HL-60/S4 (cell line): Measurements from ENCODE around the gene ACE.
"Not testable (repeated sequence)": the region's sequence is repeated elsewhere in the genome, so short reads cannot be mapped to it uniquely, and the experiment has no call there.

ENCODE experiments used
- in situ Hi-C: fragments of 300-500 bp; cut with MboI; formaldehyde crosslinking; loops from 2 replicates; pipeline ENCODE4 v1.14.3; 2022; ENCODE audit warnings: low sequenced_read_pairs

Gene ACE

DNA sequence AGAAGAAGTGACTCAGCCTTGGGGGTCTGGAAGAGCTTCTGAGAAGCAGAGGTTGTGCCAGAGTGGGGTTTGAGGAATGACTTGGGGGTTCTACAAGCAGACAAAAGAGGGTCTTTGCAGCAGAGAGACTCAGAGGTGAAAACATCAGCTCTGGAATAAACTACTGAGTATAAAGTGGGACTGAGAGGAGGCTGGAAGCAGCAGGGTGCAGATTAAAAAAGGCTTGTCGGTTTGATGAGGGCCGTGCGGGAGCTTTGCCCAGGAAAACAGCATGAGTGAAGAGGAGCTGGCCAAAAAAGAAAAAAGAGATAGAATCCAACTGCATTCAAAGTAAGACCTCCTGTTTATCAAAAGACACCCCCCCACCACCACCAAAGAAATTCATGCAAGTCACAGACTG lies 13.1 kb upstream of the ACE start:
- in situ Hi-C loops = no loop called here

DNA sequence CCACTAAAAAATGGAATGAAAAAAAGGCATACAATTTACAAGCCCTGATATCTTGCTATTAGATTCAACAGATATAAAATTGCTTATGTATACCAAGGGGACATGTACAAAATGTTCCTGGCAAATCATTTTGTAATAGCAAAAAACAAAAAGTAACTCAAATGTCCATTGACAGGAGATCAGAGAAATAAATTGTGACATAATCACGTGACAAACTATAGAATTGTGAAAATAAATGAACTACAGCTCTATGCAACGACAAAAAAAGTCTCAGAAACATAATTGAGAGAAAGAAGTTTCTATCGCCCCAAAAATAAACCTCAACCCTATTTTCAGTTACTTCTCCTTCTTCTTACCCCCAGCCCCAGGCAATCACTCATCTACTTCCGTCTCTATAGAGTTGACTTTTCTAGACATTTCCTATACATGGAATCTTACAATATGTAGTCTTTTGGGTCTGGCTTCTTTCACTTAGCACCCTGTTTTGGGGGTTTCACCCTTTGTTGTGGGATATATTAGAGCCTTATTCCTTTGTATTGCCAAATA lies 12.1 kb upstream of the ACE start:
- in situ Hi-C loops = no loop called here

DNA sequence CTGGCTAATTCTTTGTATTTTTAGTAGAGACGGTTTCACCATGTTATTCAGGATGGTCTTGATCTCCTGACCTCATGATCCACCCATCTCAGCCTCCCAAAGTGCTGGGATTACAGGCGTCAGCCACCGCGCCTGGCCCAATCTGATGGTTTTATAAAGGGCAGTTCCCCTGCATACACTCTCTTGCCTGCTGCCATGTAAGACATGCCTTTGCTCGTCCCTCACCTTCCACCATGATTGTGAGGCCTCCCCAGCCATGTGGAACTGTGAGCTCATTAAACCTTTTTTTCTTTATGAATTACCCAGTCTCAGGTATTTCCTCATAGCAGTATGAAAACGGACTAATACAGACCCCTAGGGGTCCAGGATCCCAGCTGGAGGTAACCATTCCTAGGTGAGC lies 8.8 kb upstream of the ACE start:
- in situ Hi-C loops = not testable (repeated sequence)

DNA sequence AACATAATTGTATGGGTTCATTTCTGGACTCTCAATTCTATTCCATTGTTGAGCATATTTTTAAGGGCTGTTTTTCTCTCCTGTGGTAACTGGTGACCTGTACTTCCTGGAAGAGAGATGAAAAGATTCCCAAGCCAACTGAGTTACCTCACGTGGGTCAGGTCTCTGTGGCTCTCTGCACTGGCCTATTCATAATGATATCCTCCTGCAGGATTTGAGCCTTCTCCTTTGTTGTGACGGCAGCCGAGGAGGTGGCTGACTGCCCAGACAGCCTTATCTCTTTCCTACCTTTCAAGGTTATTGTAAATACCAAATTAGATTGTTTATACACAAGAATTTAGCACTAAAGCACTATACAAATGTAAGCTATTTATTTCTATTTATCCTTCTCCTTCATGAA lies 2.7 kb upstream of the ACE start:
- in situ Hi-C loops = no loop called here

DNA sequence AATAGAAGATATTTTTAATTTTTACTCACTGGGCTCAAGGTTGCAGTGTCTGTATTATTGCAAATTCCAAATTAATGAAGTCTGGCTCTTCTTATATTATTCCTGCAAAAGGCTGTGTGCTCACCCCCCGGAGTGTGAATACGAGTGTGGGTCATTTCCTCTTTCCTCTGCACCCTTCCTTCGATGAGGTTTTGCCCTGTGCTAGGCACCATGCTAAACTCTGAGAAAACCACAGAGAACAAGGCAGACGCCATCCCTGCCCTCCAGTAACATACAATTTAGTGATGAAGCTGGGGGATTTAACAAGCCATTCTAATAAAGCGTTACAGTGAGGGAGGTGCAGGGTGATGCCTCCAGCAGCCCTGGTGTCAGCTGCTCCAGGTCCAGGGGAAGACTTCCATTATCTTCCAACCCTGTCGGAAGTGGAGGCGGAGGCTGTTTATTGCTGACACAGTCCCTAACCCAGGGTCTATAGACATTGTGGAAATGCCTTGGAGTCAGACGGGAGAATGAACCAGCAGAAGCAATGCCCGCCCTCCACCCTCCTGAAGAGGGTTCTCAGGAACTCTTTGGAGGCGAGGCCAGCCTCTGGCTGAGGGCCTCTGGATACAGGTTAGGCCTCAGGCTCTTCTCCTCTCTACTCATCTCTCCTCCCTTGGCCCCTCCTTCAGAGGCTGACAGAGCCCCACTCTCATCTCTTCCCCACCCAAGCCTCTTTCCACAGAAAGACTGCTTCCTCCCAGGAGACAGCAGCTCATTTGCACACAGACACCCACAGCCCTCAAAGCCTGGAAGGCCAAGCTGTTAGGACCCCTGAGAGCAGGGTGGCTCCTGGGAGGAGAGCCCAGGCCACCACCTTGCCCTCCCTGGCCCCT lies 2.0 kb upstream of the ACE start:
- in situ Hi-C loops = no loop called here

DNA sequence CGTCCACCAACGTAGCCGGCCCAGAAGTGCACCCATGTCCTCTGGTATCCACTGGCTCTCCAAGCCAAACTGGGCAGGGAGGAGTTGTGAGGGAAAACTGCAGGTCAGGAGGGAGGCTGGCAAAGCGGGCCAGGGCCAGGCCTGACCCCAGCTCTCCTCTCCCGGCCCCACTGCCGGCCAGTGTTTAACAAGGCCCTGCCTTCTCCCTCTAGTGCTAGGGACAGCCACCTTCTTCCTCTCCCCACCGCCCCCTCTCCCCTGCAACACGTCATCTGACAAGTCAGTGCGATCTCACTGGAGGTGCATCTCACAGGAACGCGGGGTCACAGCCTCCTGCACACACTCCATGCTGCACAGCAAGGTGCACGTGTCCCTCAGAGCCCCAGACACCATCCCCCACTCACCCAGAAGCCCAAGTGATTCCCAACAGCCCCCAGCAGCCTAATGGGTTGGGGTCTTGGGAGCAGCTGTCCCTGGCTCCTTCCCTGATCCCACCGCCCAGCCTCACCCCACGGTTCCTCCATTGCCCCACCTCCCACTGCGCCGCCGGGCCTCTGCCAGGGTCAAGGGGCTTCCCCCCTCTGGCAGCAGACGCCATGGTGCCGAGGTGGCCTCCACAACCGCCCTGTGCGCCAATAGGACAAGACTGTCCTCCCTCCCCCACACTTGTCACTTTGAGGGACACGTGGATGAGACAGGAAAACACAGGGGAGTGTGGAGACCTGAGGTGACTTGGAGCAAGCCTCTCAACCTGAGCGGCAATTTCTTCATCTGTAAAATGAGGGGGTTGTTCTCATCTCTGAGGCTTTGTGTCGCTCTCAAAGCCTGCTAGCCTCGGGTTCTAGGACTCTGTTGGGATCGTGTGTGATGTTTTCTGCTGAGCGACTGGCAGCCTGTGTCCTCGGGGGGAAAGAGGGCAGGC lies 1.1 kb upstream of the ACE start:
- in situ Hi-C loops = no loop called here

DNA sequence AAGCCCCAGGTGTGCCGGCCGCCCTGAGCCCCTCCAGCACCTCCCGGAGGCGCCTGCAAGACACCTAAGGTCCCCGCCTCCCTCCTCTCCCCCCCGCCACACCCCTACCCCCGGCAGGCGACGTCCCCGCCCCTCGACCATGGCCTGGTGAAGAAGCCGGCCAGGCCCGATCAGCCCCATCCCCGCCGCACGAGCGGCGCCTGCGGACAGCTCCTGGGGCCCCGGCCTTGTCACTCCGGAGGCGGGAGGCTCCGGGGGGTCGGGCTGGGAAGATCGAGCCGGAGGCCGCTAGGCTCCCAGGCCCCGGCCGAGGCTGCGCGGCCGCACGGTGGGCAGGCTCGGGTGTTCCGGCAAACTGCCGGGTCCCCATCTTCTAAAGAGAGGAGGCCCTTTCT lies 405 bp upstream of the ACE start:
- in situ Hi-C loops = no loop called here

DNA sequence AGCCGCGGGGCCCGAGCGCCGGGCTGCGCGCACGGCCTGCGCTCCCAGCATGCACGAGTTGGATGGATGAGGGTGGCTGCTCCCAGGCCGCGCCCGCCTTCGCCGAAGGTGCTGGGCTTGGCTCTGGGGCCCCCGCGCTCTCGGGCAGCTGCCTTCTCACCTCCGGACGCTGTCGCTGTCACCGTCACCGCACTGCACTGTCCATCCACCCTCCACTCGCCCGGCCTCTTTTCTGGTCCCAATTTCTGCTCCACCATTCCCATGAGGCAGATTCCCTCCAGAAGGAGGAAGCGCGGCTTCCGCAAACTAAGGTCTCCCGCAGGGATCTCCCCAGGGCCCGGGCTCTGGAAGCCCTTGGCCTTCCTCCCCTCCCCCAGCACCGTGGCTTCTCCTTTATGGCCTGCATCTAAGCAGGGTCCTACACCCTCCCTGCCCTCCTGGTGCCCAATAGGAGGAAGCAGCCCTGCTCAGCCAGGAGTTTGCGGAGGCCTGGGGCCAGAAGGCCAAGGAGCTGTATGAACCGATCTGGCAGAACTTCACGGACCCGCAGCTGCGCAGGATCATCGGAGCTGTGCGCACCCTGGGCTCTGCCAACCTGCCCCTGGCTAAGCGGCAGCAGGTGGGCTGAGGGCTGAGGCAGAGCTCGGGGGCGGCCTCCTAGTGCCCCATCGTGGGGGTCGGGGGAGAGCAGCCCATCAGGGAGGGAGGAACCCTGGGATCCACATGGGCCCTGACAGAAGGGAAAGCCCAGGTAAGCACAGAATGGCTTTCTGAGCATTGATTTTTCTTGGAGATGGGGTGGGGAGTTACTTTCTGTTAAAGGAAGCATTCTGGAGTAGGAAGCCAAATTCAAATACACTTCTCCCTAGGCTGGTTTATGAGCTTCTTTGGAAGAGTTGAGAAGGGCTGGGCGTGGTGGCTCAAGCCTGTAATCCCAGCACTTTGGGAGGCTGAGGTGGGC lies 899 bp downstream of the ACE start:
- in situ Hi-C loops = no loop called here

DNA sequence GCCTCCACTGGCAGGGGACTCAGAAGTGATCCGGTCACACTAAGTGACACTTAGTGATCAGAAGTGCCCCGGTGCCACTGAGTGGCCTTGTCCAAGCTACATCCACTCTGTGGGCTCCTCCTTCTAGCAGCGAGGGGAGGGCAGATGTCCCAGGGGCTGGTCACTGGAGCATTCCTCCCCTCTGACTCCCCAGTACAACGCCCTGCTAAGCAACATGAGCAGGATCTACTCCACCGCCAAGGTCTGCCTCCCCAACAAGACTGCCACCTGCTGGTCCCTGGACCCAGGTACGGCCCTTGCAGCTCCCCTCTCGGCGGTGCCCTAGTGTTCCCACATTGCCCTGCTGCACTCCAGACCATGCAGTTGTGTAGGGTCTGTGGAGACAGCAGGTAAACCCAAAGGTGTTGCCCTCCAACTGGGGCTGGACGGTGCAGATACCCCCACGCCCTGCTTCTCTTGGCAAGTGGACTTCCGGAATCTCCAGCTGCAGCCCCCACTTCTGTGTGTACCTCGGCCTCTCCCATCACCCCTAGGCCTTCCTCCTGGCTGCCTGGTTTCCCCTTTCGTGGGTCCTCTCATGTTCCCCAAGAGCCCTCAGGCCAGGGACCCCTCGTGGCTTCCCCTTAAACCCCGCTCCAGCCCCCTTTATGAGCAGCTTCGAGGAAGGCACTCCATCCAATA lies 2.1 kb downstream of the ACE start:
- in situ Hi-C loops = no loop called here

DNA sequence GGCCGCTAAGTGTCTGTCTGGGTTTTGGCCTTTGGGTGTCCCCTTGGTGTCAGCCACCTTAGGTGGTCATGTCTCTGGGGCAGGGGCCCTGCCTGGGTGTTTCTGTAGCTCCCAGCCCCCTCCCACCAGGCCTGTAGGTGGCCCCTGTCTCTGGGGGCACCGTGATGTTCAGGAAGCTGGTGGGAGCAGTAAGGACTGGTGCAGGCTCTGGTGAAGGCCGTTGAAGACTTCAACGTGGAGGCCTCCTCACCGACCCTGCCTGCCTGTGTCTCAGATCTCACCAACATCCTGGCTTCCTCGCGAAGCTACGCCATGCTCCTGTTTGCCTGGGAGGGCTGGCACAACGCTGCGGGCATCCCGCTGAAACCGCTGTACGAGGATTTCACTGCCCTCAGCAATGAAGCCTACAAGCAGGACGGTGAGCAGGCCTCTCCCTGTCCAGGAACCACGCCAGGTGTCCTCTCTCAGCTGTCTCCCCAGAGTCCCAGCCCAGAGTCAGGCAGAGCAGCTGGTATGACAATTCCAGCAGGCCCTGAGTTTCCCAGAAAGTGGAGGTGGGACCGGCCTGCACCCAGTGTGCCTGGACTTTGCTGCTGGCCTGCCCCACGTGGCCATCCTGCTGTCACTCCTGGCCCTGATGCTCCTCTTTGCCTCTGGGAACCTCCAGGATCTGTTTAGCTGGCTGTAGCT lies 2.8 kb downstream of the ACE start:
- in situ Hi-C loops = no loop called here

DNA sequence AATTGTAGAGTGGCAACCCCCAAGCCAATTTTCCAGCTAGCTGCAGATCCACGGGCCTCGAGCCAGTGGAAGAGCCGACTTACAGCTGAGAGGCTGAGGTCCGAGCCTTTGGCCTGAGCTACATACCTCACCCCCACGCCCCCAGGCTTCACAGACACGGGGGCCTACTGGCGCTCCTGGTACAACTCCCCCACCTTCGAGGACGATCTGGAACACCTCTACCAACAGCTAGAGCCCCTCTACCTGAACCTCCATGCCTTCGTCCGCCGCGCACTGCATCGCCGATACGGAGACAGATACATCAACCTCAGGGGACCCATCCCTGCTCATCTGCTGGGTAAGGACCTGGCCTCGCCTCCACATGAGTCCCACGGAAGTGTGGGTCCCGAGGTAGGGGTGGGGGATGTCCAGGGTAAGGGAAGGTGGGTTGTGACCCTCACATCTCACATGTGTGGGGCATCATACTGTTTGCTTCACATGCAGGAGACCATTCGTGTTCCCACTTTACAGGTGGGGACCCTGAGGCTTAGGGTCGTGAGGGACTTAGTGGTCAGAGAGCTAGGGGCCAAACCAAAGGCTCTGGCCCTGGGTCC lies 3.4 kb downstream of the ACE start:
- in situ Hi-C loops = no loop called here

DNA sequence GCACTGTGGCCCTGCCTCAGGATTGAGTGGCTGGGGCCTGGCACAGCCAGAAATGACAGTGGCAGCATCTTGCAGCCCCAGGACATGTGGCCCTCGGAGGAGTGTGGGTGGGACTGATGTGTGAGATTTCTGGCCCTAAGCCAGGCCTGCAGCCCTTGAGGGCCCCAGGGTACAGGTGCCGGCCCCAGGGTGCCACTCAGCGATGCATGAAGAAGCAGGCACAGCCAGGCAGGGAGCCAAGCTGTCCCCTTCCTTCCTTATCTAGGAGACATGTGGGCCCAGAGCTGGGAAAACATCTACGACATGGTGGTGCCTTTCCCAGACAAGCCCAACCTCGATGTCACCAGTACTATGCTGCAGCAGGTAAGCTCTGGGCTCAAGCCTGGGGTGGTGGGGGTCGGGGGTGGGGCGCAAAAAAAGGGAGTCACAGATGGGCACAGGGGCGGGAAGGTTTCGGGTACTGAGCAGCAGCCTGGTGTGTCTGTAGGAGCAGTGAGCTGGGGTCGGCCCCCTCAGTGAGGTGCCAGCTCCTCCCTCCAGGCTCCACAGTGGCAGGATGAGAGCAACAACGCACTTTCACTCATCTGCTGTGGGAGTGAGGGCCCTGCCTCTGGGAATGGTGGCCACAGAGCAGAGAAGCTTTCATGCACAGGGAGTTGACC lies 4.1 kb downstream of the ACE start:
- in situ Hi-C loops = no loop called here

DNA sequence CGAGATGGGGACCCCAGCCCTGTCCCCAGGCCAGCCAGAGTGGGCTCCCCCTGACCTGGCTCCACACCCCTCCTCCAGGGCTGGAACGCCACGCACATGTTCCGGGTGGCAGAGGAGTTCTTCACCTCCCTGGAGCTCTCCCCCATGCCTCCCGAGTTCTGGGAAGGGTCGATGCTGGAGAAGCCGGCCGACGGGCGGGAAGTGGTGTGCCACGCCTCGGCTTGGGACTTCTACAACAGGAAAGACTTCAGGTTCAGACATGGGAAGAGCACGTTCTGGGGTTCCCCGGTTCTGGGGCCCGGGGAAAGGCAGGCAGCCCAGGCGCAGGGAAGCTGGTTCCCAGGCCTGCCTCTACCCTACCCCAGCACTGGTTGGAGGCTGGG lies 4.6 kb downstream of the ACE start:
- in situ Hi-C loops = no loop called here

DNA sequence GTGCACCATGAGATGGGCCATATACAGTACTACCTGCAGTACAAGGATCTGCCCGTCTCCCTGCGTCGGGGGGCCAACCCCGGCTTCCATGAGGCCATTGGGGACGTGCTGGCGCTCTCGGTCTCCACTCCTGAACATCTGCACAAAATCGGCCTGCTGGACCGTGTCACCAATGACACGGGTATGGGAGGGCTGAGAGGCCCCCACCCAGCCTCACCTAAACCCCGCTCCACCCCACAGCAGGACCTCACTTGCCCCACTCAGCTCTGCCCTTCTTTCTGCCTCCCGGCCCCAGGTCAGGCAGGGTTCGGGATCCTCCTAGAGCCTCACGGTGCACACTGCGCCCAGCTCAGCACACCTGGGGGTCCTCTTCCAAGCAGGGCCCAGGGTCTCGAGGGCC lies 5.6 kb downstream of the ACE start:
- in situ Hi-C loops = no loop called here

DNA sequence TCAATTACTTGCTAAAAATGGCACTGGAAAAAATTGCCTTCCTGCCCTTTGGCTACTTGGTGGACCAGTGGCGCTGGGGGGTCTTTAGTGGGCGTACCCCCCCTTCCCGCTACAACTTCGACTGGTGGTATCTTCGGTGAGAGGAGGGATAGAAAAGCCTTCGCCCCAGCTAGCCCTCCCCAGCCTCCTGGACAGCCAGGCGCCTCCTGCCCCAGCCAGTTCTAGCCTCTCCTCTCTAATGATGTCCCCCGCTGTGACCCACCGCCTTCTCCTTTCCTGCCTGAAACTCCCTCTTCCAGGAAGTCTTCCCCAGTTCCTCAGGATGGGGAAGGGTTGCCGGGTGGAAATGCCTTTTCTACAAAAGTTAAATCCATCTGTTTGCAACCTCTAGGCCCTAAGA lies 6.2 kb downstream of the ACE start:
- in situ Hi-C loops = no loop called here

DNA sequence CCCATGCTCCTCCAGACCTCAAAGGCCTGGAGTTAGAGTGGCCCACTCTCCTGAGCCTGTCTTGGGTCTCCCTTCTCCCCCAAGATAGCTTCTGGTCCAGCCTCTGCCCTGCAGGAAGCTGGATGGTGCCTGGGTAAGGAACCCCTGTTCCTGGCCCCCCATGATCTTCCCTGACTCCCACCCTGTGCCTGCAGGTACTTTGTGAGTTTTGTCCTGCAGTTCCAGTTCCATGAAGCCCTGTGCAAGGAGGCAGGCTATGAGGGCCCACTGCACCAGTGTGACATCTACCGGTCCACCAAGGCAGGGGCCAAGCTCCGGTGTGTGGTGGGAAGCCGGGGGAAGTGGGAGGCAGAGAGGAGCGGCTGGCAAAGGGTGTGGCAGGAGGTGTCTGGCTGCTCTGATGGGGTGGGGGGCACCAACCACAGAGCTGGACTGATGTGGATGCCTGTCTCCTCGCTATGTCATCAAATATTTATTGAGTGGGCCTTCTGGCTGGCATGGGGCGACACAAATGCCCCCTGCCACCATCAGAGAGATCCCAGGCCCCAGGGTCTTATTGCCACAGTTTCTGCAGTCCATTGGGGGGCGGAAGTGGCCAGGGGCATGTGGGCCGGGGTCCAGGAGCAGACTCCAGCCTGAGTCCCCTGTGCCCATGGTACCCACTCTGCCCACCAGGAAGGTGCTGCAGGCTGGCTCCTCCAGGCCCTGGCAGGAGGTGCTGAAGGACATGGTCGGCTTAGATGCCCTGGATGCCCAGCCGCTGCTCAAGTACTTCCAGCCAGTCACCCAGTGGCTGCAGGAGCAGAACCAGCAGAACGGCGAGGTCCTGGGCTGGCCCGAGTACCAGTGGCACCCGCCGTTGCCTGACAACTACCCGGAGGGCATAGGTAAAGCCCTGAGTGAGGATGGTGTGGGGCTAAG lies 7.1 kb downstream of the ACE start:
- in situ Hi-C loops = no loop called here

DNA sequence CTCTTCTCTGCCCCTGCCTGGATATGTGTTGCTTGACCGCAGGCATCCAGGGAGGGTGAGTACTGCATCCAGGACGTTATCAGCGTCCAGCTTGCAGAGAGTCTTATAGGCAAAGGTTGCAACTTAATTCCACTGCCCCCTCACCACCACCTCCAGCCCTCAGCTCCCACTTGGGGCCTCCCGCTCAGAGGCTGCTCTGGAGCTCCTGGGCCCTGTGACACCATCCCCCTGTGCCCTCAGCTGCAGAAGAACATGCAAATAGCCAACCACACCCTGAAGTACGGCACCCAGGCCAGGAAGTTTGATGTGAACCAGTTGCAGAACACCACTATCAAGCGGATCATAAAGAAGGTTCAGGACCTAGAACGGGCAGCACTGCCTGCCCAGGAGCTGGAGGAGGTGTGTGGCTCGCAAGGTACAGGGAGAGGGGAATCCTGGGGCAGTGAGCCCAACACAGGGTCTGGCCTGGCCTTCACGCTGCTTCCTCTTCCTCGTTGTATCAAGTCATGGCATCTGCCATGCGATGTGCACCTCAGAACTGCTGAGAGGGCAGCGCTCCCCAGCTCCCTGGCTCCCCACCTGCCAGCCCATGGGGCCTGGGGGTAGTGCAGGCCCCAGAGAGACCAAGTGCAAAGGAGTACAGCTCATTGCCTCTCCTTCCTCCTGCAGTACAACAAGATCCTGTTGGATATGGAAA lies 9.6 kb downstream of the ACE start:
- in situ Hi-C loops = no loop called here
